Stimulated activated CD4-positive, alpha-beta T cell treated with anti-CD3 and anti-CD28 coated beads, Interleukin-4, amount 100 ng/mL, for 48 hours (primary cell): ENCODE data around the gene TENT4A.

Source experiments
- DNase-seq, 2 donors: peaks; one replicate each; pipeline ENCODE4 v3.0.0-alpha.2; 2020; ENCODE audit warnings: low read depth in 2 of 2

TENT4A gene

DNA sequence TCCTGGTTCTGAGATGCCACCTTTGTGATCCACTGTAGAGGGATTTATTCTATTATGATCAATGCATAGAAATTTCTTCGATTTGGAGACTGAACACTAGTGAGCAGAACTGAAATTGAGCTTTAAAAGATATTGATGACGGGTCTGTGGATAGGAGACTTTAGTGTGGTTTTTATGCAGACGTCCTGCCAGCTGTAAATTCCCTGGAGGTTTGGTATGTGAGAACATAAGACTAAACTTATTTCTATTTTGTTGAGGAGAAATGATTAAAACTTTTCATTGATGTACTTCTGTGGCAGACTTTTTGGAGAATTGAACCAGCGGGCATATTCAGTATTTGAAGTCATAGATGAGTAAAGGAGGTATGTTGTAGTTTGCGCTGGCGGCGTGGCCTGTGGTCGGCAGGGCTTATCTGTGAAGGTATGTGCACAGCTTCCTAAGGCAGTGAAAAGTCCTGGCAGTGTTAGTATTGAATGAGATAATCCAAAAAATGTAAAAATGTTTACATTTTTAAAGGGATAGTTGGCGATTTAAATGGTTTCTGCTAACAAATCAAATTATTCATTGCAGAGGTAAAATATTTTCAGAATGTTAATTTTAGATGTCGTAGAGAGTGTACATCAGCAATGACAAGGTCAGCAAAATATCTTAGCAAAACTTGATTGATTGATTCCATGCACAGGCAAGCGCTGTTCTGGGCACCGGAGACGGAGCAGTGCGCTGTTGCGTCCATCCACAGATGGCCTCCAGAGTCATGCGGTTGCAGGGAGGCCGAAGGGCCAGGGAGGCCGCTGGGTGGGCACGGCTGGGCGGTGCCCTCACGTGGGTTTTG, 20.4 kb downstream of the TENT4A start:
- DNase-seq, result no peak

GRCh38 chr5:6734243-6734700, 21.0 kb downstream of the TENT4A start:
- DNase-seq, result no peak

DNA sequence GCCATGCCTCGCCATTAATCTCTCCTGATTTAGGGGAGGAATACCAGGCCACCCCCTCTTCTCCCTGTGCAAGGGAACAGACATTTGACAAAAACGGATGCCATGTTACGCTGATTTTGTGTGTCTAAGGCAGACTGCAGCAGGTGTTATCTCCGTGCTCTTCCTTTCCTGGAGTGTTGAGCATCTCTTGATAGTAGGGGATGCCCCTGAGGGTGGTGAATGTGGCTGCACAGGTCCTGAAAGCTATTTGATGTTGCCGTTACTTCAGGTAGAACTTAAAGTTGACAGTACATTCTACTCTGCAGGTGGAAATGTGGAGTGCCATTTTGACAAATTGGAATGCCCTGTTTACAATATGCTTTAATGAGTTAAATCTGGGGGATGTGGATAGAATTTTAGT, 21.5 kb downstream of the TENT4A start:
- DNase-seq, result no peak

DNA sequence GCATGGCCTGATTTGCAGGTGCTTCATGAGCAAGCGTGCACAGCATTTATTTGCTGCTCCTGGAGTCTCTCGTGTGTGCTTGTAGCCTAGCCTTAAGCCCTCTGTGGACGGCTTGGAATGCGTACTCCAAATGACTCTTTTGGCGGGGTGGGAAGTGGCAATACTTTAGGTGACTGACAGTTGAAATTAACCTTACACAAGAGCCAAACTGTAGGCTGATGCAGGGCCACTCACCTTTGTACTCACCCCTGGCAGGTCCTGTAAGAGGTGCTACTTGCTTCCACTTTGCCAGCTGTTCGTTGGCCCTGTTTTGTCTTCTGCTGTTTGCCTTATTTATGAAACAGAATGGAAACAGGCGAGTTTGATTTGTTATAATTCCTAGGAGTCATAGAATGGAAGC, 22.9 kb downstream of the TENT4A start:
- no peak for DNase-seq

DNA sequence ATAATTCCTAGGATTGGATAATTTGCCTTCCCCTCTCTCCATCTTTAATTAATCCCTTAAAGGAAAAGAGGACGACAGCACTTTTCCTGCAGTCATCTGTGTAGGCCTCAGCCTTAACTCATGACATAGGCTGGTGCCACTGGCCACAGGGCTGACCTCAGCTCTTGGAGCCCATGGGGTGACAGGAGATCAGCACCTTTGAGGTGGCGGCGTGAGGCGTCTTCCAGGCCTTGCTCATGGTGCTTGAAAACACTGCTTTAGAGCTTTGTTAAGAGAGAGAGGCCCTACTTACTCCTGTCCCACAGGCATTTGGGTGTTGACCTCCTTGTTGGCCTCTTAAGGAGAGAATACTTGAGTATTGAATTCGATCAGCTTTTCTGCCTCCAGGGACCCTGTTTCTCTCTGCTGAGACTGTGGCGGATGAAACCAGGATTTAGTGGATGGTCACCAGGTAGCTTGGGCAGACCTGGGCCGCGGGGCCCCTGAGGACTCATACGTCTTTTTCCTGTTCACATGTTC, 23.4 kb downstream of the TENT4A start:
- DNase-seq, result no peak

- DNase-seq, result no peak
Observed at GRCh38 chr5:6737043-6737941, 24.1 kb downstream of the TENT4A start.

GRCh38 chr5:6739603-6740002, 26.4 kb downstream of the TENT4A start:
- no peak for DNase-seq

- no peak for DNase-seq
Observed at GRCh38 chr5:6740586-6741150, 27.4 kb downstream of the TENT4A start.

DNA sequence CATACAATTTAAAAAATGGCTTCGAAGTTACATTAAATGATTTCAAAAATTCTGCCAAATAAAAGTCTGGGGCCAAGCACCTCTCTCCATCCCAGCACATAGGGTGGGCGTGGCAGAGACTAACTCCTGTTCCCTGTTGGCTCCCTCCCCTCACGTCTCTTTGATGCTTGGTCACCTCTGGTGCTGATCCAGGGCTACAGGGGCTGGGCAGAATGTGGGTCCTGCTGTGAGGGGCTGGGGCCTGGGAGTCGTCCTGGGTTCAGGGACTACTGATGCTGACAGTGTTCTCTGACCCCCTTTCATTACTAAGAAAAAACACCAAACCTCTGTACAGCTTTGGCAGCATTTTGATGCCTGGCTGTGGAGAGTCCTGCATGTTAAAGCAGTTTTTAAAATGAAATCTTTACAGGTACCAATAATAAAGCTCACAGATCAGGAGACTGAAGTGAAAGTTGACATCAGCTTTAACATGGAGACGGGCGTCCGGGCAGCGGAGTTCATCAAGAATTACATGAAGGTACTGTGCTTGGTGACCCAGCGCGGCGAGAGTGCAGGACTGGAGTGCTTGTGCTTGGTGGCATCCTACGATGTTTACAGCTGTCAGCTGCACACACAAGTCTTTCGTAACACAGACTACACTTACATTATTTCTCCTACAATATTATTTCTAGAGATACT, 29.0 kb downstream of the TENT4A start:
- DNase-seq, result no peak

GRCh38 chr5:6743161-6743560, 29.9 kb downstream of the TENT4A start:
- no peak for DNase-seq

- no peak for DNase-seq
Observed at GRCh38 chr5:6744841-6745705, 31.8 kb downstream of the TENT4A start.

DNA sequence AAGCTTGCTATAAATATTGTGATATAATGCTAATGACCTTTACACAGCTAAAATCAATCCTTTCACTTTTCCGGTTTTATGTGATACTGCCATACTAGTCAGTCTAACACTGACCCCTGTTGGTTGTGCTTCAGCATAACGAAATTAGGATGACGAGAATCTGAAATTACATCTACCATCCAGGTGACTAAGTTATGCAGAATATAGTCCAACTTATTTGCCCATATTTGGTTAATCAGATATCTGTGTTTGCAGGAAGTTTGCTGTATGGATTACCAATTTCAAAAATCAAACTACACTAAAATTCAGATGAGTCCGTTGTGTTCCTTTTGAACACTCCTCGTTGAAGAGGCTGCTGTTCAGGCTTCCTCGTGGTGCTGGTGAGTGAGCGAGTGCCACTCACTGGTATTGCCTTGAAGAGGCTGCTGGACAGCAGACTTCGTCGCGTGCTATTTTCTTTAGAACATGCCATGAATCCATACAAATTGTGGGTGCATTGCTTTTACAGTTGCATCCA, 32.5 kb downstream of the TENT4A start:
- DNase-seq, result no peak

DNA sequence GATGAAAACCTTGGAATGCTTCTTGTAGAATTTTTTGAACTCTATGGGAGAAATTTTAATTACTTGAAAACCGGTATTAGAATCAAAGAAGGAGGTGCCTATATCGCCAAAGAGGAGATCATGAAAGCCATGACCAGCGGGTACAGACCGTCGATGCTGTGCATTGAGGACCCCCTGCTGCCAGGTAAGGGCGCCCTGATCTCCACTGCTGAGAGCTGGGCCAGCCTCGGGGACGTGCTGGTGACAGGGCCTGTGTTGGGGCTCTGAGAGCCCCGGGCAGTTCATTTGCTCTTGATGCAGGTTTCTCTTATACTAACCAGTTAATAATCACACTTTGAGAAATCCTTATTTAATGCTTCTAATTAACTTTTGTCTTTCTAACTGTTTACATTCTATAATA, 33.0 kb downstream of the TENT4A start:
- DNase-seq, result no peak

DNA sequence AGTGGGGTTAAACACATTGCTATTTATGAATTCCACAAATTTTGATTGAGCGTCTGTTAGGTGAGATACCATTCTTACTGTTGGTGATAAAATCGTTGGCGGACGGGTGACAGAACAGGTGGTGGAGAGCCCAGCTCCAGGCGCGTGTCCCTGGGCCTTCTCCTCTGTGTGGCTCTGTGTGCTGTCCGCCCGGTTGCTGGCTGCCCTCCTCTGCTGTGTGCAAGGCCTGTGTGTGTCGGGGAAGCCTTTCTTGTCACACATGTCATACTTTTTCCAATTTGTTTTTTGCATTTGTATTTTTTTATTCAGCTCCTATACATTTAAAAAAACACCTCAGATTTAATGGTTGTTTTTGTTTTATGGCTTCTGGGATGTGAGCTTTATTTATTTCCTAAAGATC, 33.9 kb downstream of the TENT4A start:
- DNase-seq, result no peak

- DNase-seq, result no peak
Observed at GRCh38 chr5:6748142-6748541, 34.9 kb downstream of the TENT4A start.

- DNase-seq, result no peak
Observed at GRCh38 chr5:6749026-6749716, 35.9 kb downstream of the TENT4A start.

DNA sequence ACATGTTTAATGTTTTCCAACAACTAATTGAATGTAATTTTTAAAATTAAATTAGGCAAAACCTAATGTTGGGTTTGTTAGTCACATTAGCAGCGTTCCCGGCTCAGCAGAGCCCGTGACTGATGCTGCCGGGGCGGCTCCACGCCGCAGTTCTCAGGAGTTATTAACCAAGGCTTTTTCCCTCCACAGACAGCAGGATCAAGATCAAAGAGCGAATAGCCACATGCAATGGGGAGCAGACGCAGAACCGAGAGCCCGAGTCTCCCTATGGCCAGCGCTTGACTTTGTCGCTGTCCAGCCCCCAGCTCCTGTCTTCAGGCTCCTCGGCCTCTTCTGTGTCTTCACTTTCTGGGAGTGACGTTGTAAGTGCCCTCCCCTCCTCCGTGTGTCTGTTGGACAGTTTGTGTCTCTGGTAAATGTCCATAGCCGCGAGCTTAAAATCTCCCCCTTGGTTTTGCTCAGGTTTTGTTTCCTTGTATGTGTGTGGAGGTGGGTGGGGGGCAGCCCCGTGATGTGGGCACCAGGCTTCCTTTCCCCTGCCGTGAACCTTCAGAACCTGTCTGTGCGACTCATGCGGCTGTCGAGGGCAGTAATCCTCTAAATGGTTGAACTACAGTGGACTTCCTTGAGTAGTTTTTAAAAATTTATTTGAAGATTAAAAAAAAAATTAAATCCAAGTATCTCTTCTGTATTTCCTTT, 37.1 kb downstream of the TENT4A start:
- no peak for DNase-seq

- no peak for DNase-seq
Observed at GRCh38 chr5:6750951-6751685, 37.9 kb downstream of the TENT4A start.

DNA sequence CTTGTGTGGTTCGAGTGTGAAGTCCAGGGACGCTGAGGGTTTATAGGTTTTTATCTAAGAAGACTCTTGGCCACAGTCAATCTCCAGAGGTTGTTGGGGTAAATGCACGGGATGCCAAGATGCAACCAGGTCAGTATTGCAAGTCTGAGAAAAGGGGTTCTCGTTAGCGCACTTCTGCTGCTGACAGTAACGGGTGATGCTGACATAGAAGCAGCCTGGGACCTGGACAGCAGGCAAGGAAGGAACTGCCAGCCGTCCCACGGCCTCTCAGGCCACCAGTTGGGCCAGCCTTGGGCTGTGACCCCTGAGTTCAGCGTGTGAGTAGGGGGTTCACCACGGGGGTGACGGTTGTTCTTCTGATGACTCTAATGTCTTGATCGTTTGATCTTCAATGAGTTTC, 39.0 kb downstream of the TENT4A start:
- no peak for DNase-seq
